ENCODE results near the gene MS4A14. TPM values are rescaled to one million over a fixed set of nuclear protein-coding genes. Genes with fewer than 3 reads are reported as not detected.

Gene MS4A14
- total RNA-seq, 1 donor from 2014 or later = not detected

- Mint-ChIP-seq H3K36me3 (ENCODE audit: insufficient read depth) (no peaks in the 10 kb centered on the region), H3K27ac (no peak overlapping the region), H3K4me3 (ENCODE audit: low read depth) (no peak overlapping the region), H3K27me3 (peaks cover 2% of the 10 kb centered on the region), H3K9me3 (ENCODE audit: low read depth) (no peaks in the 10 kb centered on the region), H3K4me1 (ENCODE audit: low read depth) (peaks cover 14% of the 10 kb centered on the region)
- no peak for DNase-seq (ENCODE audit: low spot score, unreplicated experiment)
- no peak for TF ChIP-seq CTCF (IDR thresholded peaks at IDR 0.05; ENCODE audit: unreplicated experiment)
These were observed 23.5 kb upstream of the MS4A14 start for GRCh38 chr11:60372767-60373166.

GRCh38 chr11:60375316-60375715 is 20.9 kb upstream of the MS4A14 start:
- DNase-seq (ENCODE audit: low spot score, unreplicated experiment) = no peak
- no peak for TF ChIP-seq CTCF (IDR thresholded peaks at IDR 0.05; ENCODE audit: unreplicated experiment)
- peaks cover 2% of the 10 kb centered on the region for H3K27me3 Mint-ChIP-seq
- peaks cover 12% of the 10 kb centered on the region for H3K4me1 Mint-ChIP-seq (ENCODE audit: low read depth)
- H3K36me3 Mint-ChIP-seq (ENCODE audit: insufficient read depth) = no peaks in the 10 kb centered on the region
- no peak overlapping the region for H3K4me3 Mint-ChIP-seq (ENCODE audit: low read depth)
- no peaks in the 10 kb centered on the region for H3K9me3 Mint-ChIP-seq (ENCODE audit: low read depth)
- H3K27ac Mint-ChIP-seq = no peak overlapping the region

- H3K27me3 Mint-ChIP-seq = peaks cover 2% of the 10 kb centered on the region
- DNase-seq (ENCODE audit: low spot score, unreplicated experiment) = no peak
These were observed 19.7 kb upstream of the MS4A14 start for GRCh38 chr11:60376601-60377000.

GRCh38 chr11:60377401-60378136 is 18.7 kb upstream of the MS4A14 start:
- Mint-ChIP-seq H3K27ac (no peak overlapping the region), H3K4me1 (ENCODE audit: low read depth) (no peaks in the 10 kb centered on the region), H3K9me3 (ENCODE audit: low read depth) (no peaks in the 10 kb centered on the region), H3K4me3 (ENCODE audit: low read depth) (no peak overlapping the region), H3K27me3 (peaks cover 2% of the 10 kb centered on the region), H3K36me3 (ENCODE audit: insufficient read depth) (no peaks in the 10 kb centered on the region)
- TF ChIP-seq CTCF (IDR thresholded peaks at IDR 0.05; ENCODE audit: unreplicated experiment) = no peak
- no peak for DNase-seq (ENCODE audit: low spot score, unreplicated experiment)

More at GRCh38 chr11:60376601-60377000, 19.7 kb upstream of the MS4A14 start:
- Mint-ChIP-seq H3K4me3 (ENCODE audit: low read depth) (no peak overlapping the region), H3K9me3 (ENCODE audit: low read depth) (no peaks in the 10 kb centered on the region), H3K4me1 (ENCODE audit: low read depth) (peaks cover 2% of the 10 kb centered on the region), H3K27ac (no peak overlapping the region), H3K36me3 (ENCODE audit: insufficient read depth) (no peaks in the 10 kb centered on the region)
- TF ChIP-seq CTCF (IDR thresholded peaks at IDR 0.05; ENCODE audit: unreplicated experiment) = no peak

GRCh38 chr11:60378354-60378753 is 17.9 kb upstream of the MS4A14 start, which contains the start of gene MS4A7:
MS4A7 (plus strand) TSS chr11:60378532; CDS start chr11:60383142, 4,610 bp downstream.
- no peak within 1 kb of the TSS for H3K4me3 Mint-ChIP-seq (ENCODE audit: low read depth)
- no peaks in the 10 kb centered on the region for H3K36me3 Mint-ChIP-seq (ENCODE audit: insufficient read depth)
- H3K27ac Mint-ChIP-seq = no peak within 1 kb of the TSS
- H3K4me1 Mint-ChIP-seq (ENCODE audit: low read depth) = no peaks in the 10 kb centered on the region
- DNase-seq (ENCODE audit: low spot score, unreplicated experiment) = no peak
- no peaks in the 10 kb centered on the region for H3K9me3 Mint-ChIP-seq (ENCODE audit: low read depth)
- peaks cover 2% of the 10 kb centered on the region for H3K27me3 Mint-ChIP-seq
- TF ChIP-seq CTCF (IDR thresholded peaks at IDR 0.05; ENCODE audit: unreplicated experiment) = no peak
